Measurements from ENCODE around the gene CCDC92. TPM values are rescaled to one million over a fixed set of nuclear protein-coding genes. Genes with fewer than 3 reads are reported as not detected.
A peak's percentile ranks its signal among the peaks of the same experiment; 100 is the strongest.

CCDC92 gene
- total RNA-seq, 2 donors from 2014 or later: 34.4 to 39.2 TPM

- Histone ChIP-seq H3K9me3 (no peaks in the 10 kb centered on the region), H3K27ac (no peak overlapping the region), H3K27me3 (no peaks in the 10 kb centered on the region), H3K4me1 (no peaks in the 10 kb centered on the region), H3K4me3 (no peak overlapping the region), H3K36me3 (no peaks in the 10 kb centered on the region)
- no peak for TF ChIP-seq CTCF (IDR thresholded peaks at IDR 0.05)
- no peak for DNase-seq (ENCODE audit: low spot score)
Measured at GRCh38 chr12:123910057-123910456, 62.6 kb downstream of the CCDC92 start.

GRCh38 chr12:123908884-123909725 is 63.5 kb downstream of the CCDC92 start:
- TF ChIP-seq CTCF (IDR thresholded peaks at IDR 0.05): no peak
- no peaks in the 10 kb centered on the region for H3K4me1 ChIP-seq
- H3K27ac ChIP-seq: no peak overlapping the region
- no peak overlapping the region for H3K4me3 ChIP-seq
- no peaks in the 10 kb centered on the region for H3K36me3 ChIP-seq
- no peaks in the 10 kb centered on the region for H3K27me3 ChIP-seq
- H3K9me3 ChIP-seq: no peaks in the 10 kb centered on the region
- DNase-seq (ENCODE audit: low spot score): no peak

- no peaks in the 10 kb centered on the region for H3K4me1 ChIP-seq
- no peak overlapping the region for H3K27ac ChIP-seq
- H3K36me3 ChIP-seq: no peaks in the 10 kb centered on the region
- no peaks in the 10 kb centered on the region for H3K27me3 ChIP-seq
- TF ChIP-seq CTCF (IDR thresholded peaks at IDR 0.05): no peak
- H3K4me3 ChIP-seq: no peak overlapping the region
- DNase-seq (ENCODE audit: low spot score): no peak
- no peaks in the 10 kb centered on the region for H3K9me3 ChIP-seq
Measured at GRCh38 chr12:123907726-123908476, 64.7 kb downstream of the CCDC92 start.

- no peak overlapping the region for H3K4me3 ChIP-seq
- TF ChIP-seq CTCF (IDR thresholded peaks at IDR 0.05): no peak
- H3K9me3 ChIP-seq: no peaks in the 10 kb centered on the region
- no peaks in the 10 kb centered on the region for H3K4me1 ChIP-seq
- no peaks in the 10 kb centered on the region for H3K27me3 ChIP-seq
- no peak for DNase-seq (ENCODE audit: low spot score)
- no peak overlapping the region for H3K27ac ChIP-seq
- no peaks in the 10 kb centered on the region for H3K36me3 ChIP-seq
Measured at GRCh38 chr12:123906711-123907420, 65.8 kb downstream of the CCDC92 start.

- DNase-seq (ENCODE audit: low spot score): peak; percentile 80
- Histone ChIP-seq H3K27me3 (no peaks in the 10 kb centered on the region), H3K9me3 (no peaks in the 10 kb centered on the region), H3K27ac (no peak overlapping the region), H3K4me3 (no peak overlapping the region), H3K36me3 (no peaks in the 10 kb centered on the region), H3K4me1 (no peaks in the 10 kb centered on the region)
- peak; percentile 56 to 80 for TF ChIP-seq CTCF (IDR thresholded peaks at IDR 0.05)
Measured at GRCh38 chr12:123905319-123905925, 67.2 kb downstream of the CCDC92 start.

All from right atrium auricular region (tissue), 2 donors.